ENCODE data around the gene CTPS1. TPM values are rescaled to one million over a fixed set of nuclear protein-coding genes. Genes with fewer than 3 reads are reported as not detected.

CTPS1 gene
- total RNA-seq, 1 experiment from 2014 or later: 63.1 TPM

DNA sequence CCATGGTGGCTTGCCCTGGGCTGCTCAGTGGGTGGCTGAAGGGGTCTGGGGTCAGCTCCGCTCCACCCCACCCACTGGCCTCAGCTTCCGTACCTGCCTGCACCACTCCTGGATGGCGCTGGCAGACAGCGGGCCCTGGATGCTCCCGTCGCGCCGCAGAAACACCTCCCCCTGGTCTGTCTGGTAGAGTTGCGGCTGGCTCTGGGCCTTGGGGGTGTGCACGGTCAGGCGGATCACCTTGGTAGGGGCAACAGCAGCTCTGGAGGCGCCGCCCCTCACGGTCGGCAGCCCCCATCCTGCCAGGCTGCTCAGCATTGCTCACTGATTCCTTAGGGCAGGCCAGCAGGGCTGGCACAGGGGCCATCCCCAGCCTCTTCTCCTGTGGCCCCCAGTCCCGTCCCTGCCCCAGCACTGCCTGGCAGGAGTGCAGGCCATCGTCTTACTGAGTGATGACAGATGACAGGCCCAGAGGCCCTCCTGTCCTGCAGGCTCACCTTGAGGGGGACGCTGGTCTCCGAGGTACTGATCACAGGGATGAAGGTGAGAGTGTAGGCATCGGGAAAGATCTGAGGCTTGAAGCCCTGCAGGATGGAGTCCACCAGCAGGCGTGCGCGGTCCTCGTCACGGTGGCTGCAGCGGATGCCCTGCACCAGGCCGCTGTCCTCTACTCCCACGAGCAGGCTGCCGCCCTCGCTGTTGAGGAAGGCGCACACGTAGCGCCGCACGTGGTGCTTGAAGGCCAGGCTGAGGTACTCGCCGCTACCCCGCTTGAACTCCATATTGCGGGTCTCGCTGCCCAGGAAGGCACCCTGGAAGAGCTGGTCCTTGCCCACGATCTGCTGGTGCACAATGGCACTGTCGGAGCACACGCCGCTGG is 37.9 kb downstream of the CTPS1 start:
- Histone ChIP-seq H3K4me1 (no peaks in the 10 kb centered on the region), H3K36me3 (ENCODE audit: control insufficient read depth, insufficient read depth, low read length) (no peaks in the 10 kb centered on the region), H3K27me3 (replicated peaks; ENCODE audit: control insufficient read depth, insufficient read depth, low read length) (no peaks in the 10 kb centered on the region), H3K4me3 (ENCODE audit: low read depth, low read length) (no peak overlapping the region), H3K9me3 (no peaks in the 10 kb centered on the region)
- Mint-ChIP-seq H3K9me3 (ENCODE audit: unreplicated experiment) (no peaks in the 10 kb centered on the region), H3K27me3 (ENCODE audit: insufficient read depth, unreplicated experiment) (no peaks in the 10 kb centered on the region), H3K27ac (ENCODE audit: unreplicated experiment) (no peak overlapping the region), H3K4me3 (ENCODE audit: unreplicated experiment) (no peak overlapping the region), H3K4me1 (ENCODE audit: low read depth, unreplicated experiment) (no peaks in the 10 kb centered on the region), H3K36me3 (ENCODE audit: insufficient read depth, unreplicated experiment) (peaks cover 63% of the 10 kb centered on the region)
- no TSS peak for BruUV-seq (replicated peaks)
- TF ChIP-seq, protein P1, sequence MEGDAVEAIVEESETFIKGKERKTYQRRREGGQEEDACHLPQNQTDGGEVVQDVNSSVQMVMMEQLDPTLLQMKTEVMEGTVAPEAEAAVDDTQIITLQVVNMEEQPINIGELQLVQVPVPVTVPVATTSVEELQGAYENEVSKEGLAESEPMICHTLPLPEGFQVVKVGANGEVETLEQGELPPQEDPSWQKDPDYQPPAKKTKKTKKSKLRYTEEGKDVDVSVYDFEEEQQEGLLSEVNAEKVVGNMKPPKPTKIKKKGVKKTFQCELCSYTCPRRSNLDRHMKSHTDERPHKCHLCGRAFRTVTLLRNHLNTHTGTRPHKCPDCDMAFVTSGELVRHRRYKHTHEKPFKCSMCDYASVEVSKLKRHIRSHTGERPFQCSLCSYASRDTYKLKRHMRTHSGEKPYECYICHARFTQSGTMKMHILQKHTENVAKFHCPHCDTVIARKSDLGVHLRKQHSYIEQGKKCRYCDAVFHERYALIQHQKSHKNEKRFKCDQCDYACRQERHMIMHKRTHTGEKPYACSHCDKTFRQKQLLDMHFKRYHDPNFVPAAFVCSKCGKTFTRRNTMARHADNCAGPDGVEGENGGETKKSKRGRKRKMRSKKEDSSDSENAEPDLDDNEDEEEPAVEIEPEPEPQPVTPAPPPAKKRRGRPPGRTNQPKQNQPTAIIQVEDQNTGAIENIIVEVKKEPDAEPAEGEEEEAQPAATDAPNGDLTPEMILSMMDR (IDR thresholded peaks at IDR 0.05; ENCODE audit: insufficient read depth in 1 of 2, low read depth in 1 of 2, low read length in 1 of 2, severe bottlenecking in 1 of 2, unreplicated experiment in 1 of 2): no peak
- POLR2A ChIA-PET: no interaction called here
- CTCF ChIA-PET: interaction anchor here (1.1 kb wide), 1 partner anchor 106 kb away, joined by 4 read pairs; no protein-coding TSS in a partner anchor
- no peak for DNase-seq
- intact Hi-C loops (cut with micrococcal nuclease; ENCODE audit: unreplicated experiment): no loop called here

DNA sequence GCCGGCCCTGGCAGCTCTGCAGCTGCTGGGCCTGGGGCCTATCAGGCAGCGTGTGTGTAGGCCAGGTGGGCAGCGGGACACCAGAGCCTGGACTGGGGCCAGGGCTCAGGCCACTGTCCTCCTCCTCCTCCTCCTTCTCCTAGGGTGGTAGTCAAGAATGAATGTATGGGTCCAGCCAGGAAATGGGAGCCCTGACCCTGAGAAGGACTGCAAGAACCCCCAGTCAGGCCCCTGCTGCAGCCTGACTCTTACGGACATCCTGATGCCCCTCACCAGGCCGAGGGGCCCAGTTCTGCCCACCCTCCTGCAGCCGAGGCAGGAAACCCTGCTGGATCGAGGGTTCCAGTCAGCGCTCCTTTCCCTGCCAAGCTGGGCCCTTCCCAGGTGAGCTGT is 38.5 kb downstream of the CTPS1 start:
- Mint-ChIP-seq H3K27ac (ENCODE audit: unreplicated experiment) (no peak overlapping the region), H3K27me3 (ENCODE audit: insufficient read depth, unreplicated experiment) (no peaks in the 10 kb centered on the region), H3K4me1 (ENCODE audit: low read depth, unreplicated experiment) (no peaks in the 10 kb centered on the region), H3K9me3 (ENCODE audit: unreplicated experiment) (no peaks in the 10 kb centered on the region), H3K36me3 (ENCODE audit: insufficient read depth, unreplicated experiment) (peaks cover 64% of the 10 kb centered on the region), H3K4me3 (ENCODE audit: unreplicated experiment) (no peak overlapping the region)
- TF ChIP-seq, protein P1 (IDR thresholded peaks at IDR 0.05; ENCODE audit: insufficient read depth in 1 of 2, low read depth in 1 of 2, low read length in 1 of 2, severe bottlenecking in 1 of 2, unreplicated experiment in 1 of 2): no peak
- intact Hi-C loops (cut with micrococcal nuclease; ENCODE audit: unreplicated experiment): no loop called here
- POLR2A ChIA-PET: no interaction called here
- Histone ChIP-seq H3K4me1 (no peaks in the 10 kb centered on the region), H3K27me3 (replicated peaks; ENCODE audit: control insufficient read depth, insufficient read depth, low read length) (no peaks in the 10 kb centered on the region), H3K9me3 (no peaks in the 10 kb centered on the region), H3K4me3 (ENCODE audit: low read depth, low read length) (no peak overlapping the region), H3K36me3 (ENCODE audit: control insufficient read depth, insufficient read depth, low read length) (no peaks in the 10 kb centered on the region)
- CTCF ChIA-PET: interaction anchor here (1.1 kb wide), 1 partner anchor 105 kb away, joined by 4 read pairs; no protein-coding TSS in a partner anchor
- DNase-seq: no peak
- BruUV-seq (replicated peaks): no TSS peak

DNA sequence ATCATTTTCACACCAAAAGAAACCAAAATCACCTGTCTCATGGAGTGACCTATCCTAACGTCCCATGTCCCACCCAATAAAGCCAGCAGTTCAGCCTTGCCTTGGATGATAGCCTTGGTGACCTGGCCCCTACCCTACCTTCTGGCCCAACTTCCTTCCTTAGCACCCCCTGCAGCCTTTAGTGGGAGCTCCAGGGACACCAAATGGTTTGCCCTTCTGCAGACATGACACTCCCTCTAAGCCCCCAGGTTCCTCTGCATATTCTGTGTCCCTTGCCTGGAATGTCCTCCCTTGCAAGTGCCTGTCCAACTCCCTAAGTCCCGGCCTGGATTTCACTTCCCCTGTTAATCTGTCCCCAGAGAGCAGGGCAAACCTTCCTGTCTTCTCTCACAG is 39.9 kb downstream of the CTPS1 start:
- H3K36me3 ChIP-seq (ENCODE audit: control insufficient read depth, insufficient read depth, low read length): no peaks in the 10 kb centered on the region

More for the DNA sequence above, 39.9 kb downstream of the CTPS1 start:
- Mint-ChIP-seq H3K36me3 (ENCODE audit: insufficient read depth, unreplicated experiment) (peaks cover 70% of the 10 kb centered on the region), H3K9me3 (ENCODE audit: unreplicated experiment) (no peaks in the 10 kb centered on the region), H3K27ac (ENCODE audit: unreplicated experiment) (no peak overlapping the region), H3K27me3 (ENCODE audit: insufficient read depth, unreplicated experiment) (no peaks in the 10 kb centered on the region), H3K4me1 (ENCODE audit: low read depth, unreplicated experiment) (peaks cover 7% of the 10 kb centered on the region), H3K4me3 (ENCODE audit: unreplicated experiment) (no peak overlapping the region)
- no peak overlapping the region for H3K4me3 ChIP-seq (ENCODE audit: low read depth, low read length)
- intact Hi-C loops (cut with micrococcal nuclease; ENCODE audit: unreplicated experiment): no loop called here
- no peaks in the 10 kb centered on the region for H3K4me1 ChIP-seq
- ChIA-PET CTCF (no interaction called here), POLR2A (interaction anchor here (0.5 to 0.7 kb wide), 2 partner anchors 30 to 132 kb away, joined by 3 to 6 read pairs; no protein-coding TSS in a partner anchor)
- no peaks in the 10 kb centered on the region for H3K9me3 ChIP-seq
- no peak for DNase-seq
- no peaks in the 10 kb centered on the region for H3K27me3 ChIP-seq (replicated peaks; ENCODE audit: control insufficient read depth, insufficient read depth, low read length)
- TF ChIP-seq, protein P1 (IDR thresholded peaks at IDR 0.05; ENCODE audit: insufficient read depth in 1 of 2, low read depth in 1 of 2, low read length in 1 of 2, severe bottlenecking in 1 of 2, unreplicated experiment in 1 of 2): no peak
- no TSS peak for BruUV-seq (replicated peaks)

All from Caco-2 (cell line).